Smooth muscle cell of the brain vasculature (primary cell): ENCODE data around the gene FBLN1.
"Not testable (repeated sequence)": the region's sequence is repeated elsewhere in the genome, so short reads cannot be mapped to it uniquely, and the experiment has no call there.

Experiments
- DNase-seq: peaks from one replicate; pipeline ENCODE4 v3.0.0-alpha.2; 2012; ENCODE audit warnings: low read depth, low spot score

Gene FBLN1

GRCh38 chr22:45475851-45476514, 26.7 kb upstream of the FBLN1 start:
- no peak for DNase-seq

- no peak for DNase-seq
These were observed 25.9 kb upstream of the FBLN1 start for GRCh38 chr22:45476814-45477213.

GRCh38 chr22:45477366-45478107, 25.1 kb upstream of the FBLN1 start:
- no peak for DNase-seq

- peak; percentile 91 for DNase-seq
These were observed 24.4 kb upstream of the FBLN1 start for GRCh38 chr22:45478108-45478771.

- DNase-seq = no peak
These were observed 22.0 kb upstream of the FBLN1 start for GRCh38 chr22:45480717-45481116.

- DNase-seq = no peak
These were observed 21.0 kb upstream of the FBLN1 start for GRCh38 chr22:45481661-45482060.

GRCh38 chr22:45482169-45482568, 20.5 kb upstream of the FBLN1 start:
- DNase-seq = no peak

- no peak for DNase-seq
These were observed 19.4 kb upstream of the FBLN1 start for GRCh38 chr22:45483319-45483718.

- DNase-seq = no peak
These were observed 18.7 kb upstream of the FBLN1 start for GRCh38 chr22:45483918-45484499.

GRCh38 chr22:45484742-45485141, 17.9 kb upstream of the FBLN1 start:
- DNase-seq = no peak

GRCh38 chr22:45485261-45485660, 17.4 kb upstream of the FBLN1 start:
- no peak for DNase-seq

- DNase-seq = no peak
These were observed 13.8 kb upstream of the FBLN1 start for GRCh38 chr22:45488764-45489370.

- DNase-seq = no peak
These were observed 11.8 kb upstream of the FBLN1 start for GRCh38 chr22:45490836-45491235.

GRCh38 chr22:45491841-45492240, 10.8 kb upstream of the FBLN1 start:
- DNase-seq = no peak

- no peak for DNase-seq
These were observed 9.4 kb upstream of the FBLN1 start for GRCh38 chr22:45493286-45493771.

GRCh38 chr22:45494306-45494705, 8.4 kb upstream of the FBLN1 start:
- not testable (repeated sequence) for DNase-seq

- DNase-seq = not testable (repeated sequence)
These were observed 7.1 kb upstream of the FBLN1 start for GRCh38 chr22:45495616-45496015.

GRCh38 chr22:45496451-45496941, 6.2 kb upstream of the FBLN1 start:
- DNase-seq = no peak

- no peak for DNase-seq
These were observed 5.1 kb upstream of the FBLN1 start for GRCh38 chr22:45497351-45498145.

GRCh38 chr22:45499746-45500145, 2.9 kb upstream of the FBLN1 start:
- DNase-seq = no peak
